Activated naive CD8-positive, alpha-beta T cell treated with anti-CD3 and anti-CD28 coated beads, Interleukin-2, amount 50 U/mL, for 16 hours (primary cell): ENCODE data around the gene SRBD1.

ENCODE experiments used
- DNase-seq: peaks from one replicate; pipeline ENCODE4 v3.0.0-alpha.2; 2020; ENCODE audit warnings: low read depth, low spot score

The SRBD1 gene

GRCh38 chr2:45636008-45636407 is 24.9 kb upstream of the SRBD1 start:
- DNase-seq: no peak

- no peak for DNase-seq
Measured at GRCh38 chr2:45634223-45634622, 23.2 kb upstream of the SRBD1 start.

GRCh38 chr2:45631955-45632354 is 20.9 kb upstream of the SRBD1 start:
- DNase-seq: no peak

GRCh38 chr2:45631319-45631718 is 20.3 kb upstream of the SRBD1 start:
- no peak for DNase-seq

GRCh38 chr2:45629971-45630370 is 18.9 kb upstream of the SRBD1 start:
- DNase-seq: no peak

- no peak for DNase-seq
Measured at GRCh38 chr2:45627911-45628310, 16.8 kb upstream of the SRBD1 start.

GRCh38 chr2:45626387-45627221 is 15.5 kb upstream of the SRBD1 start:
- DNase-seq: no peak

GRCh38 chr2:45625824-45626223 is 14.8 kb upstream of the SRBD1 start:
- DNase-seq: no peak

GRCh38 chr2:45623098-45623497 is 12.0 kb upstream of the SRBD1 start:
- DNase-seq: no peak

GRCh38 chr2:45622336-45623075 is 11.4 kb upstream of the SRBD1 start:
- no peak for DNase-seq

- no peak for DNase-seq
Measured at GRCh38 chr2:45617496-45617895, 6.4 kb upstream of the SRBD1 start.

- no peak for DNase-seq
Measured at GRCh38 chr2:45616658-45617411, 5.8 kb upstream of the SRBD1 start.

GRCh38 chr2:45614871-45615415 is 3.9 kb upstream of the SRBD1 start:
- no peak for DNase-seq

- DNase-seq: no peak
Measured at GRCh38 chr2:45614330-45614729, 3.3 kb upstream of the SRBD1 start.

- DNase-seq: no peak
Measured at GRCh38 chr2:45612731-45613130, 1.7 kb upstream of the SRBD1 start.

GRCh38 chr2:45612285-45612684 is 1.2 kb upstream of the SRBD1 start:
- no peak for DNase-seq

GRCh38 chr2:45610281-45611019 is 617 bp downstream of the SRBD1 start:
- no peak for DNase-seq

- DNase-seq: no peak
Measured at GRCh38 chr2:45607701-45608100, 3.4 kb downstream of the SRBD1 start.

- DNase-seq: no peak
Measured at GRCh38 chr2:45606796-45607195, 4.3 kb downstream of the SRBD1 start.

GRCh38 chr2:45605116-45605515 is 6.0 kb downstream of the SRBD1 start:
- no peak for DNase-seq

- DNase-seq: no peak
Measured at GRCh38 chr2:45602624-45603023, 8.4 kb downstream of the SRBD1 start.
